ENCODE data around the gene IER5.
A peak's percentile ranks its signal among the peaks of the same experiment; 100 is the strongest.

The IER5 gene

GRCh38 chr1:181077576-181078242 lies 10.8 kb upstream of the IER5 start:
- DNase-seq = no peak

GRCh38 chr1:181079382-181079781 lies 9.1 kb upstream of the IER5 start:
- no peak for DNase-seq

- DNase-seq = no peak
Observed at GRCh38 chr1:181079920-181080319, 8.6 kb upstream of the IER5 start.

- DNase-seq = no peak
Observed at GRCh38 chr1:181080556-181080955, 7.9 kb upstream of the IER5 start.

- DNase-seq = no peak
Observed at GRCh38 chr1:181081395-181081794, 7.1 kb upstream of the IER5 start.

GRCh38 chr1:181083842-181084605 lies 4.5 kb upstream of the IER5 start:
- peak; percentile 74 for DNase-seq

GRCh38 chr1:181084606-181084969 lies 3.9 kb upstream of the IER5 start:
- DNase-seq = no peak

GRCh38 chr1:181086091-181086490 lies 2.4 kb upstream of the IER5 start:
- no peak for DNase-seq

GRCh38 chr1:181086926-181087325 lies 1.6 kb upstream of the IER5 start:
- DNase-seq = no peak

- no peak for DNase-seq
Observed at GRCh38 chr1:181087400-181087901, 1.0 kb upstream of the IER5 start.

- DNase-seq = peak; percentile 52
Observed at GRCh38 chr1:181089017-181089675, 646 bp downstream of the IER5 start.

GRCh38 chr1:181089676-181090544 lies 1.4 kb downstream of the IER5 start:
- DNase-seq = peak; percentile 72

GRCh38 chr1:181090641-181091126 lies 2.2 kb downstream of the IER5 start:
- DNase-seq = peak; percentile 50

- DNase-seq = no peak
Observed at GRCh38 chr1:181091309-181092040, 3.0 kb downstream of the IER5 start.

GRCh38 chr1:181092056-181092455 lies 3.6 kb downstream of the IER5 start:
- DNase-seq = no peak

GRCh38 chr1:181092883-181093458 lies 4.5 kb downstream of the IER5 start:
- no peak for DNase-seq

- DNase-seq = no peak
Observed at GRCh38 chr1:181094416-181095212, 6.1 kb downstream of the IER5 start.

GRCh38 chr1:181095260-181095659 lies 6.8 kb downstream of the IER5 start:
- DNase-seq = no peak

- no peak for DNase-seq
Observed at GRCh38 chr1:181095763-181096184, 7.3 kb downstream of the IER5 start.

- DNase-seq = no peak
Observed at GRCh38 chr1:181097242-181097641, 8.7 kb downstream of the IER5 start.

Measured in CD4-positive, alpha-beta T cell treated with Interleukin-17A for 4 hours (primary cell).